GM12872 (cell line): ENCODE measurements around the gene PPP1R26.

Experiments used
- CTCF ChIP-seq: IDR thresholded peaks from 3 replicates; pipeline ENCODE4 v1.5.1; 2011; ENCODE audit warnings: low read depth, mild to moderate bottlenecking, low read length, moderate library complexity; ENCODE audit not compliant: insufficient read depth

The PPP1R26 gene

GRCh38 chr9:135479469-135480052 is at the start of gene PPP1R26:
PPP1R26 (plus strand) TSS chr9:135479782; CDS start chr9:135484511, 4,729 bp downstream.
- no peak for TF ChIP-seq CTCF

GRCh38 chr9:135437259-135437658 is 42.3 kb upstream of the PPP1R26 start:
- no peak for TF ChIP-seq CTCF

GRCh38 chr9:135438581-135439232 is 40.9 kb upstream of the PPP1R26 start:
- TF ChIP-seq CTCF: peak; percentile 35; the same call in 1 of the 3 replicates

GRCh38 chr9:135439916-135440315 is 39.7 kb upstream of the PPP1R26 start:
- no peak for TF ChIP-seq CTCF

GRCh38 chr9:135440620-135441019 is 39.0 kb upstream of the PPP1R26 start:
- TF ChIP-seq CTCF: no peak

GRCh38 chr9:135442075-135442474 is 37.5 kb upstream of the PPP1R26 start:
- TF ChIP-seq CTCF: no peak

- TF ChIP-seq CTCF: no peak
These were observed 35.7 kb upstream of the PPP1R26 start for GRCh38 chr9:135443797-135444425.
